ENCODE measurements around the gene MLLT3. TPM values are rescaled to one million over a fixed set of nuclear protein-coding genes. Genes with fewer than 3 reads are reported as not detected.

Gene MLLT3
- total and polyA plus RNA-seq, 8 donors, result 1.8 to 10.3 (median 4.2) TPM

GRCh38 chr9:20623748-20624124 is 1.4 kb upstream of the MLLT3 start:
- H3K9me3 ChIP-seq, result no peaks in the 10 kb centered on the region
- ATAC-seq, result no peak
- TF ChIP-seq CTCF (IDR thresholded peaks at IDR 0.05), result no peak
- H3K27ac ChIP-seq, result no peak overlapping the region
- DNase-seq, result no peak
- no peaks in the 10 kb centered on the region for H3K36me3 ChIP-seq
- intact Hi-C loops (cut with DNase I), result no loop called here
- 2 to 5% methylated on average over 7 of the region's 7 CpGs for WGBS, 2 donors
- no peaks in the 10 kb centered on the region for H3K27me3 ChIP-seq
- H3K4me1 ChIP-seq, result peaks cover 0 to 8% (median 0%) of the 10 kb centered on the region in 3 donors
- H3K4me3 ChIP-seq, result peak overlapping the region; percentile 62 to 100 (median 82)
- FAIRE-seq, result no peak

GRCh38 chr9:20623021-20623747 is 885 bp upstream of the MLLT3 start:
- Histone ChIP-seq H3K36me3 (no peaks in the 10 kb centered on the region), H3K9me3 (no peaks in the 10 kb centered on the region), H3K4me1 (peaks cover 0 to 14% (median 2%) of the 10 kb centered on the region in 3 donors), H3K27me3 (no peaks in the 10 kb centered on the region), H3K27ac (peak overlapping the region in 2 of 4 donors; percentile 19 to 86), H3K4me3 (peak overlapping the region; percentile 62 to 100 (median 82))
- WGBS, 2 donors, result 0 to 1% methylated on average over 40 of the region's 40 CpGs
- ATAC-seq (peak in 2 of 4 donors; percentile 3 to 9), DNase-seq (peak in 5 of 6 donors; percentile 7 to 61 (median 20)), FAIRE-seq (no peak)
- TF ChIP-seq CTCF (IDR thresholded peaks at IDR 0.05), result no peak
- intact Hi-C loops (cut with DNase I), result no loop called here

GRCh38 chr9:20621471-20622329 is 599 bp downstream of the MLLT3 start:
- intact Hi-C loops (cut with DNase I), result no loop called here
- no peak for TF ChIP-seq CTCF (IDR thresholded peaks at IDR 0.05)
- Histone ChIP-seq H3K27me3 (no peaks in the 10 kb centered on the region), H3K27ac (peak overlapping the region in 3 of 4 donors; percentile 64 to 86 (median 82)), H3K36me3 (no peaks in the 10 kb centered on the region), H3K9me3 (no peaks in the 10 kb centered on the region), H3K4me3 (peak overlapping the region; percentile 62 to 100 (median 82)), H3K4me1 (peaks cover 0 to 20% (median 8%) of the 10 kb centered on the region in 3 donors)
- ATAC-seq (peak; percentile 50 to 64 (median 62)), FAIRE-seq (no peak), DNase-seq (peak; percentile 66 to 88 (median 70))
- 1% methylated on average over 81 to 82 of the region's 82 CpGs for WGBS, 2 donors

GRCh38 chr9:20620650-20621470 is 1.4 kb downstream of the MLLT3 start:
- peak overlapping the region; percentile 62 to 100 (median 82) for H3K4me3 ChIP-seq
- intact Hi-C loops (cut with DNase I), result no loop called here
- no peaks in the 10 kb centered on the region for H3K27me3 ChIP-seq
- H3K4me1 ChIP-seq, result peaks cover 0 to 20% (median 8%) of the 10 kb centered on the region in 3 donors
- DNase-seq, result peak; percentile 15 to 66 (median 32)
- no peaks in the 10 kb centered on the region for H3K9me3 ChIP-seq
- H3K27ac ChIP-seq, result peak overlapping the region; percentile 15 to 86 (median 73)
- H3K36me3 ChIP-seq, result no peaks in the 10 kb centered on the region
- 0 to 1% methylated on average over 62 to 65 of the region's 65 CpGs for WGBS, 2 donors
- no peak for FAIRE-seq
- ATAC-seq, result peak in 2 of 4 donors; percentile 3 to 11
- TF ChIP-seq CTCF (IDR thresholded peaks at IDR 0.05), result no peak

All from pancreas (tissue), 10 donors.